ENCODE data around the gene RFX4.

The RFX4 gene

GRCh38 chr12:106646472-106646871, 63.7 kb downstream of the RFX4 start:
- no peak for DNase-seq (ENCODE audit: low read depth)

GRCh38 chr12:106647793-106648514, 65.2 kb downstream of the RFX4 start:
- DNase-seq (ENCODE audit: low read depth), result no peak

- no peak for DNase-seq (ENCODE audit: low read depth)
These were observed 65.9 kb downstream of the RFX4 start for GRCh38 chr12:106648736-106649135.

- no peak for DNase-seq (ENCODE audit: low read depth)
These were observed 68.7 kb downstream of the RFX4 start for GRCh38 chr12:106651552-106651951.

GRCh38 chr12:106652510-106653015, 69.8 kb downstream of the RFX4 start:
- no peak for DNase-seq (ENCODE audit: low read depth)

GRCh38 chr12:106655577-106655976, 72.8 kb downstream of the RFX4 start:
- DNase-seq (ENCODE audit: low read depth), result no peak

GRCh38 chr12:106657488-106657887, 74.7 kb downstream of the RFX4 start:
- no peak for DNase-seq (ENCODE audit: low read depth)

- no peak for DNase-seq (ENCODE audit: low read depth)
These were observed 80.6 kb downstream of the RFX4 start for GRCh38 chr12:106663385-106663784.

- no peak for DNase-seq (ENCODE audit: low read depth)
These were observed 86.4 kb downstream of the RFX4 start for GRCh38 chr12:106669216-106669615.

GRCh38 chr12:106670131-106670530, 87.3 kb downstream of the RFX4 start:
- no peak for DNase-seq (ENCODE audit: low read depth)

GRCh38 chr12:106671840-106672239, 89.0 kb downstream of the RFX4 start:
- DNase-seq (ENCODE audit: low read depth), result no peak

GRCh38 chr12:106672314-106673025, 89.7 kb downstream of the RFX4 start:
- no peak for DNase-seq (ENCODE audit: low read depth)

GRCh38 chr12:106673141-106673540, 90.3 kb downstream of the RFX4 start:
- DNase-seq (ENCODE audit: low read depth), result no peak

- no peak for DNase-seq (ENCODE audit: low read depth)
These were observed 93.0 kb downstream of the RFX4 start for GRCh38 chr12:106675651-106676435.

GRCh38 chr12:106679574-106679973, 96.8 kb downstream of the RFX4 start:
- DNase-seq (ENCODE audit: low read depth), result no peak

- no peak for DNase-seq (ENCODE audit: low read depth)
These were observed 97.5 kb downstream of the RFX4 start for GRCh38 chr12:106680280-106680679.

GRCh38 chr12:106681210-106681609, 98.4 kb downstream of the RFX4 start:
- no peak for DNase-seq (ENCODE audit: low read depth)

GRCh38 chr12:106682594-106683234, 99.9 kb downstream of the RFX4 start:
- no peak for DNase-seq (ENCODE audit: low read depth)

GRCh38 chr12:106684497-106684896, 101.7 kb downstream of the RFX4 start:
- DNase-seq (ENCODE audit: low read depth), result no peak

- DNase-seq (ENCODE audit: low read depth), result no peak
These were observed 102.6 kb downstream of the RFX4 start for GRCh38 chr12:106685381-106685780.

GRCh38 chr12:106687672-106688071, 104.9 kb downstream of the RFX4 start:
- no peak for DNase-seq (ENCODE audit: low read depth)
